Neural cell (in vitro differentiated cells): Measurements from ENCODE around the gene STK32B. TPM values are rescaled to one million over a fixed set of nuclear protein-coding genes. Genes with fewer than 3 reads are reported as not detected.

Experiments used
- H2AFZ ChIP-seq: fragments of 200-600, 300-800 bp; sonication (generic), shearing (Covaris generic); 2 replicates; pipeline ENCODE4 v1.6.0; 2014; ENCODE audit warnings: low read depth, mild to moderate bottlenecking, antibody characterized with exemption, low read length, moderate library complexity
- H3F3A ChIP-seq: fragments of 200-600 bp; shearing (Covaris generic); 2 replicates; pipeline ENCODE4 v1.6.1; 2016; ENCODE audit warnings: mild to moderate bottlenecking, moderate library complexity, mixed read lengths, antibody characterized with exemption, low read length; ENCODE audit not compliant: insufficient read depth, poor library complexity, severe bottlenecking
- H3K27ac ChIP-seq: fragments of 200-600, 300-800 bp; sonication (generic), shearing (Covaris generic); 2 replicates; pipeline ENCODE4 v1.5.1; 2014; ENCODE audit warnings: mild to moderate bottlenecking, low read length, moderate library complexity
- H3K27me3 ChIP-seq: fragments of 300-800, 200-600 bp; sonication (generic), shearing (Covaris generic); 2 replicates; pipeline ENCODE4 v1.6.0; 2014; ENCODE audit warnings: mild to moderate bottlenecking, low read depth, low read length, moderate library complexity; ENCODE audit not compliant: insufficient read depth
- H3K36me3 ChIP-seq: fragments of 300-800, 200-600 bp; sonication (generic), shearing (Covaris generic); 2 replicates; pipeline ENCODE4 v1.5.1; 2014; ENCODE audit warnings: mild to moderate bottlenecking, antibody characterized with exemption, low read length, moderate library complexity; ENCODE audit not compliant: insufficient read depth
- H3K4me2 ChIP-seq: fragments of 300-800, 200-600 bp; sonication (generic), shearing (Covaris generic); 2 replicates; pipeline ENCODE4 v1.6.0; 2014; ENCODE audit warnings: mild to moderate bottlenecking, low read length
- H3K4me3 ChIP-seq: fragments of 300-800, 200-600 bp; sonication (generic), shearing (Covaris generic); 2 replicates; pipeline ENCODE4 v1.5.1; 2014; ENCODE audit warnings: mild to moderate bottlenecking, low read length, moderate library complexity
- H3K79me2 ChIP-seq: fragments of 200-600 bp; shearing (Covaris generic); replicated peaks from 2 replicates; pipeline ENCODE4 v1.6.0; 2014; ENCODE audit warnings: mild to moderate bottlenecking, low read length, moderate library complexity; ENCODE audit not compliant: insufficient read depth
- H3K9ac ChIP-seq: fragments of 300-800, 200-600 bp; sonication (generic), shearing (Covaris generic); 2 replicates; pipeline ENCODE4 v1.6.1; 2016; ENCODE audit warnings: mild to moderate bottlenecking, low read length, mixed read lengths
- H3K9me2 ChIP-seq: fragments of 200-600 bp; shearing (Covaris generic); 2 replicates; pipeline ENCODE4 v1.6.1; 2016; ENCODE audit warnings: mild to moderate bottlenecking, low read length, mixed read lengths; ENCODE audit not compliant: insufficient read depth
- H3K9me3 ChIP-seq: fragments of 200-600, 300-800 bp; sonication (generic), shearing (Covaris generic); 2 replicates; pipeline ENCODE4 v1.6.1; 2016; ENCODE audit warnings: mild to moderate bottlenecking, mixed run types, low read length, moderate library complexity, mixed read lengths
- H4K20me1 ChIP-seq: fragments of 200-600 bp; shearing (Covaris generic); 2 replicates; pipeline ENCODE4 v1.6.1; 2016; ENCODE audit warnings: mild to moderate bottlenecking, mixed run types; ENCODE audit not compliant: insufficient read depth
- EP300 ChIP-seq: fragments of 450-650 bp; conservative IDR thresholded peaks from 2 replicates; pipeline ENCODE4 v1.6.1; 2014; ENCODE audit warnings: antibody characterized with exemption, mild to moderate bottlenecking, moderate library complexity; ENCODE audit not compliant: poor library complexity, severe bottlenecking
- EZH2 ChIP-seq: fragments of 200-600, 300-800 bp; shearing (Covaris generic), sonication (generic); IDR thresholded peaks from 2 replicates; pipeline ENCODE4 v1.6.1; 2014; ENCODE audit warnings: antibody characterized with exemption, low read length, borderline replicate concordance, mild to moderate bottlenecking; ENCODE audit not compliant: insufficient read depth, poor library complexity, severe bottlenecking
- MXI1 ChIP-seq: fragments of 450-650 bp; conservative IDR thresholded peaks from 2 replicates; pipeline ENCODE4 v1.6.1; 2014; ENCODE audit warnings: antibody characterized with exemption, mild to moderate bottlenecking; ENCODE audit not compliant: poor library complexity, severe bottlenecking
- POLR2AphosphoS5 ChIP-seq: IDR thresholded peaks from 2 replicates; pipeline ENCODE4 v1.6.1; 2012
- RAD21 ChIP-seq: fragments of 450-650 bp; conservative IDR thresholded peaks from 2 replicates; pipeline ENCODE4 v1.6.1; 2014; ENCODE audit warnings: antibody characterized with exemption, mild to moderate bottlenecking, moderate library complexity
- SMC3 ChIP-seq: fragments of 450-650 bp; conservative IDR thresholded peaks from 2 replicates; pipeline ENCODE4 v1.6.1; 2014; ENCODE audit warnings: antibody characterized with exemption, mild to moderate bottlenecking, moderate library complexity; ENCODE audit not compliant: poor library complexity
- TAF1 ChIP-seq: IDR thresholded peaks from 2 replicates; pipeline ENCODE4 v1.6.1; 2012; ENCODE audit warnings: low read depth
- polyA plus RNA-seq: library from polyadenylated mRNA; depleted of rRNA; stranded (reverse); fragments of >200 nt; gene quantifications from 2 replicates; pipeline ENCODE4 v1.2.3, GENCODE V29; 2014
- TF ChIP-seq, protein P1 (sequence below): IDR thresholded peaks from 2 replicates; pipeline ENCODE4 v1.6.1; 2012; ENCODE audit warnings: borderline replicate concordance
- TF ChIP-seq, protein P2 (sequence below): fragments of 450-650 bp; IDR thresholded peaks from 2 replicates; pipeline ENCODE4 v1.5.1; 2014; ENCODE audit warnings: antibody characterized with exemption, mild to moderate bottlenecking, moderate library complexity; ENCODE audit not compliant: poor library complexity, severe bottlenecking

Gene STK32B
- polyA plus RNA-seq, 1 donor from 2014 or later, result 42.8 TPM

DNA sequence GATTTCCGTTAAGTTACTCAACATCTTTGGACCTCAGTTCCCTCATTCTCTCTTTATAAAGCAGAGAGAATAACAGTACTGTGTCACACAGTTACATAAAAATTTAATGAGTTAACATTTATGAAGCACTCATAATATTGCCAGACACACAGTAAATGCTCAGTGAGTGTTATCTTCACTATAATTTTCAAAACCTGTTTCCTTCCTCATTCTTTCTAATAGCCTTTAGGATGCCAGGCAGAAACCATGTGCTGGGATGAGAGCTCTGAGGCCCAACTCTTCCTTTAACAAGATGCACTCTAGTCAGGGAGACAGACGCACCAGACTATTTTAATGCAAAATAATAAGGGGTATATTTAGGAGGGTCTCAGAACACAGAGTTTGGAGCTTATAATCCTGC is 208.2 kb downstream of the STK32B start:
- Histone ChIP-seq H3K4me2 (no peak overlapping the region), H3K27me3 (no peaks in the 10 kb centered on the region), H3K4me3 (no peak overlapping the region), H4K20me1 (no peaks in the 10 kb centered on the region), H3K9me2 (no peaks in the 10 kb centered on the region), H3F3A (no peaks in the 10 kb centered on the region), H3K36me3 (no peaks in the 10 kb centered on the region), H2AFZ (no peak overlapping the region), H3K27ac (no peak overlapping the region), H3K9me3 (no peaks in the 10 kb centered on the region), H3K79me2 (no peaks in the 10 kb centered on the region), H3K9ac (no peak overlapping the region)
- no peak for TF ChIP-seq MXI1
- TF ChIP-seq, protein P1, sequence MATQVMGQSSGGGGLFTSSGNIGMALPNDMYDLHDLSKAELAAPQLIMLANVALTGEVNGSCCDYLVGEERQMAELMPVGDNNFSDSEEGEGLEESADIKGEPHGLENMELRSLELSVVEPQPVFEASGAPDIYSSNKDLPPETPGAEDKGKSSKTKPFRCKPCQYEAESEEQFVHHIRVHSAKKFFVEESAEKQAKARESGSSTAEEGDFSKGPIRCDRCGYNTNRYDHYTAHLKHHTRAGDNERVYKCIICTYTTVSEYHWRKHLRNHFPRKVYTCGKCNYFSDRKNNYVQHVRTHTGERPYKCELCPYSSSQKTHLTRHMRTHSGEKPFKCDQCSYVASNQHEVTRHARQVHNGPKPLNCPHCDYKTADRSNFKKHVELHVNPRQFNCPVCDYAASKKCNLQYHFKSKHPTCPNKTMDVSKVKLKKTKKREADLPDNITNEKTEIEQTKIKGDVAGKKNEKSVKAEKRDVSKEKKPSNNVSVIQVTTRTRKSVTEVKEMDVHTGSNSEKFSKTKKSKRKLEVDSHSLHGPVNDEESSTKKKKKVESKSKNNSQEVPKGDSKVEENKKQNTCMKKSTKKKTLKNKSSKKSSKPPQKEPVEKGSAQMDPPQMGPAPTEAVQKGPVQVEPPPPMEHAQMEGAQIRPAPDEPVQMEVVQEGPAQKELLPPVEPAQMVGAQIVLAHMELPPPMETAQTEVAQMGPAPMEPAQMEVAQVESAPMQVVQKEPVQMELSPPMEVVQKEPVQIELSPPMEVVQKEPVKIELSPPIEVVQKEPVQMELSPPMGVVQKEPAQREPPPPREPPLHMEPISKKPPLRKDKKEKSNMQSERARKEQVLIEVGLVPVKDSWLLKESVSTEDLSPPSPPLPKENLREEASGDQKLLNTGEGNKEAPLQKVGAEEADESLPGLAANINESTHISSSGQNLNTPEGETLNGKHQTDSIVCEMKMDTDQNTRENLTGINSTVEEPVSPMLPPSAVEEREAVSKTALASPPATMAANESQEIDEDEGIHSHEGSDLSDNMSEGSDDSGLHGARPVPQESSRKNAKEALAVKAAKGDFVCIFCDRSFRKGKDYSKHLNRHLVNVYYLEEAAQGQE, result no peak
- no peak for TF ChIP-seq EP300
- no peak for TF ChIP-seq TAF1
- TF ChIP-seq POLR2AphosphoS5, result no peak
- TF ChIP-seq RAD21, result no peak
- TF ChIP-seq EZH2, result no peak
- no peak for TF ChIP-seq SMC3
- TF ChIP-seq, protein P2, sequence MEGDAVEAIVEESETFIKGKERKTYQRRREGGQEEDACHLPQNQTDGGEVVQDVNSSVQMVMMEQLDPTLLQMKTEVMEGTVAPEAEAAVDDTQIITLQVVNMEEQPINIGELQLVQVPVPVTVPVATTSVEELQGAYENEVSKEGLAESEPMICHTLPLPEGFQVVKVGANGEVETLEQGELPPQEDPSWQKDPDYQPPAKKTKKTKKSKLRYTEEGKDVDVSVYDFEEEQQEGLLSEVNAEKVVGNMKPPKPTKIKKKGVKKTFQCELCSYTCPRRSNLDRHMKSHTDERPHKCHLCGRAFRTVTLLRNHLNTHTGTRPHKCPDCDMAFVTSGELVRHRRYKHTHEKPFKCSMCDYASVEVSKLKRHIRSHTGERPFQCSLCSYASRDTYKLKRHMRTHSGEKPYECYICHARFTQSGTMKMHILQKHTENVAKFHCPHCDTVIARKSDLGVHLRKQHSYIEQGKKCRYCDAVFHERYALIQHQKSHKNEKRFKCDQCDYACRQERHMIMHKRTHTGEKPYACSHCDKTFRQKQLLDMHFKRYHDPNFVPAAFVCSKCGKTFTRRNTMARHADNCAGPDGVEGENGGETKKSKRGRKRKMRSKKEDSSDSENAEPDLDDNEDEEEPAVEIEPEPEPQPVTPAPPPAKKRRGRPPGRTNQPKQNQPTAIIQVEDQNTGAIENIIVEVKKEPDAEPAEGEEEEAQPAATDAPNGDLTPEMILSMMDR, result no peak

GRCh38 chr4:5260121-5260520 is 208.8 kb downstream of the STK32B start:
- Histone ChIP-seq H4K20me1 (no peaks in the 10 kb centered on the region), H3K9ac (no peak overlapping the region)

More at GRCh38 chr4:5260121-5260520, 208.8 kb downstream of the STK32B start:
- Histone ChIP-seq H3K9me2 (no peaks in the 10 kb centered on the region), H3K4me2 (no peak overlapping the region), H2AFZ (no peak overlapping the region), H3K4me3 (no peak overlapping the region), H3F3A (no peaks in the 10 kb centered on the region), H3K27ac (no peak overlapping the region), H3K27me3 (no peaks in the 10 kb centered on the region), H3K36me3 (no peaks in the 10 kb centered on the region), H3K9me3 (no peaks in the 10 kb centered on the region), H3K79me2 (no peaks in the 10 kb centered on the region)
- TF ChIP-seq POLR2AphosphoS5 (no peak), SMC3 (no peak), MXI1 (no peak), TAF1 (no peak), EP300 (no peak), RAD21 (no peak)
- TF ChIP-seq, protein P2, result no peak
- TF ChIP-seq, protein P1, result no peak
